ENCODE results near the gene TCFL5.

Gene TCFL5

GRCh38 chr20:62808211-62808865 is 53.3 kb downstream of the TCFL5 start:
- TF ChIP-seq REST (IDR thresholded peaks at IDR 0.05; ENCODE audit: insufficient read depth in 1 of 2, low read depth in 2 of 2, low read length in 2 of 2) (no peak), FOXP2 (optimal IDR thresholded peaks at IDR 0.05; ENCODE audit: borderline replicate concordance, extremely low read depth, extremely low read length, insufficient read depth) (no peak), TAF1 (IDR thresholded peaks at IDR 0.05; ENCODE audit: borderline replicate concordance, insufficient read depth, low read length) (no peak), POLR2AphosphoS5 (IDR thresholded peaks at IDR 0.05; ENCODE audit: low read depth, low read length) (no peak), SIN3A (IDR thresholded peaks at IDR 0.05; ENCODE audit: borderline replicate concordance, insufficient read depth, low read length) (no peak)

GRCh38 chr20:62807444-62808210 is 54.0 kb downstream of the TCFL5 start:
- TF ChIP-seq SIN3A (IDR thresholded peaks at IDR 0.05; ENCODE audit: borderline replicate concordance, insufficient read depth, low read length), result no peak
- no peak for TF ChIP-seq POLR2AphosphoS5 (IDR thresholded peaks at IDR 0.05; ENCODE audit: low read depth, low read length)
- no peak for TF ChIP-seq REST (IDR thresholded peaks at IDR 0.05; ENCODE audit: insufficient read depth in 1 of 2, low read depth in 2 of 2, low read length in 2 of 2)
- TF ChIP-seq TAF1 (IDR thresholded peaks at IDR 0.05; ENCODE audit: borderline replicate concordance, insufficient read depth, low read length), result no peak
- no peak for TF ChIP-seq FOXP2 (optimal IDR thresholded peaks at IDR 0.05; ENCODE audit: borderline replicate concordance, extremely low read depth, extremely low read length, insufficient read depth)

- TF ChIP-seq SIN3A (IDR thresholded peaks at IDR 0.05; ENCODE audit: borderline replicate concordance, insufficient read depth, low read length) (no peak), TAF1 (IDR thresholded peaks at IDR 0.05; ENCODE audit: borderline replicate concordance, insufficient read depth, low read length) (no peak), FOXP2 (optimal IDR thresholded peaks at IDR 0.05; ENCODE audit: borderline replicate concordance, extremely low read depth, extremely low read length, insufficient read depth) (no peak), POLR2AphosphoS5 (IDR thresholded peaks at IDR 0.05; ENCODE audit: low read depth, low read length) (no peak), REST (IDR thresholded peaks at IDR 0.05; ENCODE audit: insufficient read depth in 1 of 2, low read depth in 2 of 2, low read length in 2 of 2) (no peak)
Observed at GRCh38 chr20:62806383-62807050, 55.1 kb downstream of the TCFL5 start.

GRCh38 chr20:62805711-62806382 is 55.8 kb downstream of the TCFL5 start:
- TF ChIP-seq POLR2AphosphoS5 (IDR thresholded peaks at IDR 0.05; ENCODE audit: low read depth, low read length), result no peak
- no peak for TF ChIP-seq REST (IDR thresholded peaks at IDR 0.05; ENCODE audit: insufficient read depth in 1 of 2, low read depth in 2 of 2, low read length in 2 of 2)
- TF ChIP-seq SIN3A (IDR thresholded peaks at IDR 0.05; ENCODE audit: borderline replicate concordance, insufficient read depth, low read length), result no peak
- no peak for TF ChIP-seq FOXP2 (optimal IDR thresholded peaks at IDR 0.05; ENCODE audit: borderline replicate concordance, extremely low read depth, extremely low read length, insufficient read depth)
- TF ChIP-seq TAF1 (IDR thresholded peaks at IDR 0.05; ENCODE audit: borderline replicate concordance, insufficient read depth, low read length), result no peak

Data from PFSK-1 (cell line).